Muscle of back (tissue), 11 donors: ENCODE results near the gene EFNA3. TPM values are rescaled to one million over a fixed set of nuclear protein-coding genes. Genes with fewer than 3 reads are reported as not detected.

Source experiments
- DNase-seq, 3 donors: peaks; one replicate each; pipeline versions ENCODE4 v3.0.0 to v3.0.0-alpha.2; 2013
- polyA plus RNA-seq, 10 donors: library from polyadenylated mRNA; unstranded; fragments of 120-200 nt; gene quantifications; one replicate each; pipeline ENCODE4 v1.2.1, GENCODE V29; 2013; ENCODE audit not compliant: insufficient read length in 10 of 10

EFNA3 gene
- polyA plus RNA-seq, 10 donors = 2.1 to 5.3 (median 2.3) TPM

DNA sequence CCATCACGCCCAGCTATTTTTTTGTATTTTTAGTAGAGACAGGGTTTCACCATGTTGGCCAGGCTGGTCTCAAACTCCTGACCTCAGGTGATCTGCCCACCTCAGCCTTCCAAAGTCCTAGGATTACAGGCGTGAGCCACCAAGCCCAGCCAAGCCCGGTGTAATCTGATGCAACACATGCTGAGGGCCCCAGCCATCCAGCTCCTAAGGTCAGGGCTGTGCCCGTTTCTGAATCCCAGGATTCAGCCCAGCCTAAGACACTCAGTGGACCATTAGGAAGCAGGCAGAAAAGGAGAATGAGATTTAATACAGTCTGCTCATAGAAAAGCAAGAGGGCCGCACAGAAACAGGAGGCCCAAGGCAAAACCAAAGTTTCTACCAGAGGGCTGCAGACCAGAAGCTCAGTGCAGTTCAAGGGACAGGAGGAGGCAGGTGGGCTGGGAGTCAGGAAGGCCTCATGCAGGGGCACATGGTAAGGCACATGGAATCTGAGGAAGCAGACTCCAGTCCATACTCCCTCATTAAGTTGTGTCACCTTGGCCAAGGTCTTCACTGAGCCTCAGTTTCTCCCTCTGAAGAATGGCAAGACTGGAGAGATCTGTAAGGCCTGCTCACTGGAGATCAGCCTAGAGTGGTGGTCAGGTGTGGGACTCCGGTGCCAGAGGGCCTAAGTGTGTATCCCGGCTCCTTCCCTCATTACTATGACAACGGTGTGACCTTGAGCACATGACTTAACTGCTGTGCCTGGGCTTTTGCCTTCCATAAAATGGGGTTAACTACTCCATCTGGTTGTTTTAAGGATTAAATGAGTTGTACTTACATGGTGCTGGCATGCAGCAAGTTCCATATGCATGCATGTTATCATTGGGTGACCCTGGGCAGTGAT is 29.9 kb upstream of the EFNA3 start:
- DNase-seq = no peak

DNA sequence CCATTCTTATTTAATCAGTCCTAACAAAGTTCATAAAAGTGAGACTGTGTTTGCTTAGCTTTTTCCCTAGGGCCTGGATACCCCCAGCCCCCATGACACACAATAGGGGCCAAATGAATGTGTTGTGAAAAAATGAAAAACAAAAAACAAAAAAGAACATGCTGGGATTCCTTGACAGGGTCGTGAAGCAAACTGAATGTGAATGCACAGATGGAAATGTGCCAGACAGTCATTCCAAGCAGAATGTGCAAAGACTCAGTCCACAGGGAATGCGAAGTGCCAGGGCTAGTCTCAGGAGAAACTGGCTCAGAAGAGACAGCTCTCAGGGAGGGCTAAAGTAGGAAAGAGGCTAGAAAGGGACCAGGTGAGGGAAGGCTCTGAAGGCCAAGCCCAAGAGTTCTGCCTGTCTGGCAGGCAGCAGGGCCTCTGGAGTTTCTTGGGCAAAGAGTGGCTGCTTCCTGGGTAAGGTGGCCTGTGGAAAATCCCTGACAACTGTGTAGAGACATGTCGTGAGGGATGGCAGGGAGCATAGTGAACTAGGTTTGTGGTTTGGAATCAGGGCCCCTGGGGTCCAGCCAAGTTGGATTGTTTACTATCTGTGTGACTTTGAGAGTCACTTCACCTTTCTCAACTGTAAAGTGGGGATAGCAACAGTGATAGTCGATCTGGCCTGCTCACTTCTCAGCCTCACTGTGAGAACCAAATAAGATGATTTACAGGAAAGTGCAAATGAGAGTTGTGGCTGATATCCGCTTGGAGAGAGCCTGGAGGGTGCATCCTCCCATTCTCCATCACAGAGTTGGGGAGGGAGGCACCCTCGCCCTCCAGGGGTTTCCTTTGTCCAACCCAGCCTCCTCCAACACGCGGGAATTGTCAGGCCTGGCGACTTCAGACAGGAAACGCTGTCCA is 28.7 kb upstream of the EFNA3 start:
- DNase-seq = no peak

- peak; percentile 55 to 92 (median 81) for DNase-seq
These were observed 27.9 kb upstream of the EFNA3 start, which contains the start of gene ADAM15 for GRCh38 chr1:155050560-155051341. Gene ADAM15, plus strand, starts transcription at chr1:155051316. Its CDS starts 71 bp downstream, at chr1:155051387.

- no peak for DNase-seq
These were observed 27.3 kb upstream of the EFNA3 start for GRCh38 chr1:155051342-155051776.

- peak in 1 of 3 donors; percentile 70 for DNase-seq
These were observed 26.7 kb upstream of the EFNA3 start for GRCh38 chr1:155051777-155052398.

DNA sequence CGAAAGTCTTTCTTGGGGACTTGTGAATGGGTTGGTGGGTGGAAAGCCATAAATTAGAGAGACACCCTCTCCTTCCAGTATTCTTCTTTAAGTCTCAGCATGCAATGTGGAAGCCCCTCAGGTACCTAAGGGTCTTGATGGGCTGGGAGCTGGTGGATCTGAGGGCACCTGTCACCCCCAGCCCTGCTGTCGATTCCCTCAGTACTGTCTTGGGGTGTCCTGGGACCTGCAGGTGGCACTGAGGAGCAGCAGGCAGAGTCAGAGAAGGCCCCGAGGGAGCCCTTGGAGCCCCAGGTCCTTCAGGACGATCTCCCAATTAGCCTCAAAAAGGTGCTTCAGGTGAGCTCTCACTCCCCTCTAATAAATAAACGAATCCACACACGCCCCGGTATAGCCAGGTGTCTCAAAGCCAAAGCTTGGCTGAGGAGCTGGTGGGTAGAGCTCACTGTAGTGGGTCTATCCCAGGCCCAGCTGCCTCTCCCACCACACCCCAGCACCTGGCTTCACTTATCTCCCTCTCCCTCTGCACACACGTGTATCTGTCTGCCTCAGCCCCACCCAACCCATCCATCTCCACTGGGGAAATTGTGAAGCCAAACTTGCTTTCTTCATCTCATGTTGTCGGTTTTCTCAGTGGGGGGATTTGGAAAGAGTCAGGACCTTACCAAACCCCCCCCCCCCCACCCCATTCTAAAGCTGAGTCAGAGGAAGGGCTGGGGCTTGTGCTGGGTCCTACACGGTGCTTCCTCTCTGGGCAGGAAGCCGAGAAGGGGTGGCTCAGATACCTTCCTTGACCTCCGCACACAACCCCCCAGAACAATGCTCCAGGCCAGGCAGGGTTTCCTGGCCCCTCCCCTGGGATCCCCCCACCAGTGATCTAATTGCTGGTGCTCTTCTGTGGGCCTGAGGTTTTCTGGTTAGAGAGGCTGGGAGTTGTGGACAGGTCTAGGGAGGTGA is 25.9 kb upstream of the EFNA3 start:
- DNase-seq = peak in 1 of 3 donors; percentile 26

- no peak for DNase-seq
These were observed 25.0 kb upstream of the EFNA3 start for GRCh38 chr1:155053531-155054105.

- no peak for DNase-seq
These were observed 21.5 kb upstream of the EFNA3 start for GRCh38 chr1:155057104-155057503.

DNA sequence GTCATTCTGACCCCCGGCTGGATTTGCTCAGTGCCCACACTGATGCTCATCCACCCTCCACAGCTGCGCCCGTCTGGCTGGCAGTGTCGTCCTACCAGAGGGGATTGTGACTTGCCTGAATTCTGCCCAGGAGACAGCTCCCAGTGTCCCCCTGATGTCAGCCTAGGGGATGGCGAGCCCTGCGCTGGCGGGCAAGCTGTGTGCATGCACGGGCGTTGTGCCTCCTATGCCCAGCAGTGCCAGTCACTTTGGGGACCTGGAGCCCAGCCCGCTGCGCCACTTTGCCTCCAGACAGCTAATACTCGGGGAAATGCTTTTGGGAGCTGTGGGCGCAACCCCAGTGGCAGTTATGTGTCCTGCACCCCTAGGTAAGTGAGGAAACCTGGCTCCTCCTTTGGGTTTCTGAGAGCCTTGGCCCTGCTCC is 20.8 kb upstream of the EFNA3 start:
- DNase-seq = no peak

DNA sequence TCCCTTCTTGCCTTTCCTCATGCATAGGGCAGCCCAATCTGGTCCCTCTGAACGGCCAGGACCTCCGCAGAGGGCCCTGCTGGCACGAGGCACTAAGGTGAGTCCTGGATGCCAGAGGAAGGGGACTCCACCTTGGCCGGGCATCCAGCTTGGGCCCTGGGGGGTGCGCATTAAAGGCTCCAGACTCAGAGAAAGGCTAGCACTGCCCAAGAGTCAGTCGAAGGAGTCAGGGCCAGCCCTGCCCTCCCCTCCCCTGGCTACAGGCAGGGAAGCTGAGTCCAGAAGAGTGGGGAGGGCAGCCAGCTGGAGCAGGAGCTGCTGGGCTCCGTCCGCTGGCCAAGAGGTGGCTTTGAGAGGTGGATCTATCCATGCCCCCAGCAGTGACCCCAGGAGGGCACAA is 17.9 kb upstream of the EFNA3 start:
- DNase-seq = no peak

GRCh38 chr1:155061381-155062150 is 17.1 kb upstream of the EFNA3 start:
- DNase-seq = peak; percentile 73 to 91 (median 87)

DNA sequence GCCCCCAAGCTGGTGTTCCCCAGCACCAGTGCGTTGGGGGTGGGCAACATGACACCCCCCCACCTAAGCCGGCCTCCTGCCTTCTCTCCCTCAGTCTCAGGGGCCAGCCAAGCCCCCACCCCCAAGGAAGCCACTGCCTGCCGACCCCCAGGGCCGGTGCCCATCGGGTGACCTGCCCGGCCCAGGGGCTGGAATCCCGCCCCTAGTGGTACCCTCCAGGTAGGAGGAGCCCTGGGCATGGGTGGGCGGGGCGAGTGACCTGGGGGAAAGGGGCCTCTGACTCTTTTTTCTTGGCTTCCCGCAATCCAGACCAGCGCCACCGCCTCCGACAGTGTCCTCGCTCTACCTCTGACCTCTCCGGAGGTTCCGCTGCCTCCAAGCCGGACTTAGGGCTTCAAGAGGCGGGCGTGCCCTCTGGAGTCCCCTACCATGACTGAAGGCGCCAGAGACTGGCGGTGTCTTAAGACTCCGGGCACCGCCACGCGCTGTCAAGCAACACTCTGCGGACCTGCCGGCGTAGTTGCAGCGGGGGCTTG is 16.4 kb upstream of the EFNA3 start:
- DNase-seq = peak in 1 of 3 donors; percentile 32

GRCh38 chr1:155062702-155063411 is 15.8 kb upstream of the EFNA3 start:
- peak in 1 of 3 donors; percentile 81 for DNase-seq

DNA sequence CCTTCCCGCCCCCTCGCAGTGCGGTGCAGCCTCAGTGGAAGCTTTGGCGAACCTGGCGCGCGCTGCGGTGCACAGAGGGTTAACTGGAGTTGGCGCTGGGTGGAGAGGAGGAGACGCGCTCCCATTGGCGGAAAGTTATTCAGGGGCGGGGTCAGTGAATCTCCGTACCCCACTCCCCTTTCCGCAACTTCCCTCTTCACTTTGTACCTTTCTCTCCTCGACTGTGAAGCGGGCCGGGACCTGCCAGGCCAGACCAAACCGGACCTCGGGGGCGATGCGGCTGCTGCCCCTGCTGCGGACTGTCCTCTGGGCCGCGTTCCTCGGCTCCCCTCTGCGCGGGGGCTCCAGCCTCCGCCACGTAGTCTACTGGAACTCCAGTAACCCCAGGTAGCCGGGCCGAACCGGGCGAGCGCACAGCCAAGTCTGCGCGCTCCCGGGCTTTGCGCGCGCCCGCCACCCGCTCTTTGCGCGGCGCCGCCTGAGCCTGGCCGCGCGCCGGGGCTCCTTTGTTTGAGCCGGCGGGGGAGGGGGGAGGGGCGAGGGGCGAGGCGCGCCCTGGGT is 15.0 kb upstream of the EFNA3 start, which contains the start of gene EFNA4:
TSS of gene EFNA4 (plus strand) at position 191 of the 561 bp plus-strand sequence. CDS start at position 275, 84 bp downstream.
- peak; percentile 81 to 95 (median 89) for DNase-seq

DNA sequence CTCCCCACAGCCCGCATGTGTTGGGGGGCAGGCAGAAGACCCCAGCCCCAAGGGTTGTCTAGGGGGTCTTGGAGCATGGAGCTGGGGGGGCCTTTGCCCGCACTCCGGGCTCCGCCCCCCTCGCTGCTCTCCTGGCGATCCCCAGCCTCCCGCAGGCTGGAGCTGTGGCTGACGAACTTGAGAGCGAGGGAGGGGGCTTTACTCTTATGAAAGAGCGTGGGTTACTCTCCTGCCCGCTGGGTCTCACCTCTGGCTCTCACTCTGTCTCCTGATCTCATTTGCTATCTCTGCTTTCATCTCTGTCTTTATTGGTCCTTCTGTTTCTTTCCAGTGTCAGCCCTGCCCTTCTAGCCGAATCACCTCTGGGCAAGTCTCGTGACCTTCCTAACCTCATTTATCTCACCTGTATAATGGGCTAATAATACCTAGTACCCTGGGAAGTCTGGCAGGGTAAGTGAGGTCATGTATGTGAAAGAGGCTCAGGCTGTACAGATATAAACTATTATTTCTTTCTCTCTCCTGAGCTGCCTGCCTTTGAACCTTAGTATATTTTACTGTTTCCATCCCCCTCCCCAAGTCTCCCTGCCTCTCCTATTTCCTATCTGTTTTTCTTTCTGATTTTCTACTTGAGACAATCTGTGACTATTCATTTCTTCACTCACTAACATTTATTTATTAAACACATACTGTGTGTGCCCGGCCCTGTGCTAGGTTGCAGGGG is 14.4 kb upstream of the EFNA3 start:
- DNase-seq = peak in 1 of 3 donors; percentile 63

DNA sequence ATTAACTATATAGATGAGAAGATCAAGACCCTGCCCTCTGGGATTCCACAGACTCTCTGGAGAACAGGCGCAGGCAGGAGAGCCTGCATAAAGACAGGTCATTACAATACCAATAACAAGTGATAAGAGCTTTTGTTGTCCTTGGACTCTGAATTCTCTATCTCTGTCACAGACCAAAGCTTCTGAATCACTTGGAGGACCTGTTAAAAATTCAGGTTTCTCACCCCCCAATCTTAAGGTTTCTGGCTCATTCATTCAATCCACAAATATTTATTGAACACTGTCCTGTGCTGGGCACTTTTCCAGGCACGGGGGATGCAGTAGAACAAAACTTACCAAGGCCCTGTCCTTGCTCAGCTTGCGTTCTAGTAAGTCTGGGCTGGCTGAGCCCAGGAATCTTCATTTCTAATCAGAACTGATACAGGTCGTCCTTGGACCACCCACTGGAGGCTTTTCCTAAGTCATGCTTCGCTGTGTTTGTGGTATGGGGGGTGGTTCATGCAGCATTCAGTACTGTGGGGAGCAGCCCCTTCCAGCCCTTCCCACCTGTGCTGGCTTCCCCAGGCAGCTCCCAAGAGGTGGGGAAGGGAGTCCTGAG is 13.7 kb upstream of the EFNA3 start:
- no peak for DNase-seq
